Spleen (tissue), 7 donors: ENCODE measurements around the gene NDUFAF8.

Experiments
- POLR2A ChIP-seq, 3 donors: fragments of 450-650 bp; IDR thresholded peaks; one replicate each; pipeline ENCODE4 v1.5.1; 2017; ENCODE audit warnings: antibody characterized with exemption in 3 of 3, mild to moderate bottlenecking in 1 of 3
- TF ChIP-seq, protein P1 (sequence below), 11 experiments: fragments of 200-600 bp in 7 of 11; fragments of 450-650 bp in 4 of 11; sonication (generic) in 4 of 11; IDR thresholded peaks in 8 of 11; conservative IDR thresholded peaks in 3 of 11; 1 replicate in 7 of 11; 2 replicates in 4 of 11; pipeline versions ENCODE4 v1.4.0 to v1.8.0; 2016 to 2021; ENCODE audit warnings: antibody characterized with exemption in 11 of 11, inconsistent platforms in 4 of 11, mild to moderate bottlenecking in 1 of 11
- donor health status: DM: no; HTN: no; CAD: no; lungs with moderate emphysema.
- donor health status: DM: no; HTN: no; CAD: no.
- donor health status: DM: no; HTN: no; CAD: no.

DNA sequence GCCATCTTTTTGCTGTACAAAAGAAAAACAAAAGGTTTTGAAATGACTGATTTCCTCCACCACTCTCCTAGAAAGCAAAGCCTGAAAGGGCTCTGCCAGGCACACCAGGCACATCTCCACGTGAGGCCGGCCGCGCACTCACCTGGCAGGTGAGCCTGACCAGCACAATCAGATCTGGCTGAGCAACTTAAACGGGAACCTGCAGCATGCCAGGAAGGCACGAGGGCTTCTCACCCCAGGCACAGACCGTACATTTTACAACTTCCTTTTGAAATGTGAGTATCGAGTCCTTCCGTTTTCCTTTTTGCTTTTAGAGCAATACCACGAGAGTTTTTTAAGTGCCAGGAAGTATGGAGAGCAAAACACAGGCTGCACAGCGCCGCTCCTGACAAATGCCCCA is 33.5 kb downstream of the NDUFAF8 start:
- TF ChIP-seq, protein P1, sequence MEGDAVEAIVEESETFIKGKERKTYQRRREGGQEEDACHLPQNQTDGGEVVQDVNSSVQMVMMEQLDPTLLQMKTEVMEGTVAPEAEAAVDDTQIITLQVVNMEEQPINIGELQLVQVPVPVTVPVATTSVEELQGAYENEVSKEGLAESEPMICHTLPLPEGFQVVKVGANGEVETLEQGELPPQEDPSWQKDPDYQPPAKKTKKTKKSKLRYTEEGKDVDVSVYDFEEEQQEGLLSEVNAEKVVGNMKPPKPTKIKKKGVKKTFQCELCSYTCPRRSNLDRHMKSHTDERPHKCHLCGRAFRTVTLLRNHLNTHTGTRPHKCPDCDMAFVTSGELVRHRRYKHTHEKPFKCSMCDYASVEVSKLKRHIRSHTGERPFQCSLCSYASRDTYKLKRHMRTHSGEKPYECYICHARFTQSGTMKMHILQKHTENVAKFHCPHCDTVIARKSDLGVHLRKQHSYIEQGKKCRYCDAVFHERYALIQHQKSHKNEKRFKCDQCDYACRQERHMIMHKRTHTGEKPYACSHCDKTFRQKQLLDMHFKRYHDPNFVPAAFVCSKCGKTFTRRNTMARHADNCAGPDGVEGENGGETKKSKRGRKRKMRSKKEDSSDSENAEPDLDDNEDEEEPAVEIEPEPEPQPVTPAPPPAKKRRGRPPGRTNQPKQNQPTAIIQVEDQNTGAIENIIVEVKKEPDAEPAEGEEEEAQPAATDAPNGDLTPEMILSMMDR (IDR thresholded peaks at IDR 0.05 in 8 of 11, conservative IDR thresholded peaks at IDR 0.05 in 3 of 11) = no peak
- TF ChIP-seq POLR2A (IDR thresholded peaks at IDR 0.05) = no peak
